PC-9 (cell line): ENCODE measurements around the gene USP10. TPM values are rescaled to one million over a fixed set of nuclear protein-coding genes. Genes with fewer than 3 reads are reported as not detected.

Source experiments
- BruUV-seq: library from RNA; stranded (reverse); fragments of 400-500 nt; replicated peaks from 2 replicates; lab custom pipeline; 2021; lab: Mats Ljungman, UMichigan
- CTCF ChIA-PET: fragments of 300-600 bp; sonication (Branson Sonifier 250); formaldehyde crosslinking; loops from one replicate; lab custom pipeline; 2022; ENCODE audit warnings: antibody characterized with exemption; lab: Charles Lee
- POLR2A ChIA-PET: fragments of 300-600 bp; sonication (Branson Sonifier 250); formaldehyde crosslinking; loops from one replicate; lab custom pipeline; 2022; ENCODE audit warnings: antibody characterized with exemption; ENCODE audit not compliant: unreplicated experiment; lab: Charles Lee
- DNase-seq, 2 experiments: peaks; one replicate each; pipeline versions ENCODE4 v3.0.0 to v3.0.0-alpha.2; 2015 to 2022; ENCODE audit warnings: mixed read lengths in 1 of 2
- H2AFZ ChIP-seq: fragments of 200-600 bp; sonication (generic); 2 replicates; pipeline ENCODE4 v1.8.1; 2017; ENCODE audit warnings: antibody characterized with exemption
- H3F3A ChIP-seq: fragments of 200-600 bp; sonication (generic); 2 replicates; pipeline ENCODE4 v1.8.1; 2017; ENCODE audit warnings: antibody characterized with exemption, mild to moderate bottlenecking, low read depth; ENCODE audit not compliant: insufficient read depth
- H3K27ac ChIP-seq: fragments of 200-600 bp; sonication (generic); 2 replicates; pipeline ENCODE4 v1.6.1; 2016; ENCODE audit warnings: mixed run types
- H3K27me3 ChIP-seq: fragments of 200-600 bp; sonication (generic); 2 replicates; pipeline ENCODE4 v1.6.1; 2016; ENCODE audit warnings: low read depth, mixed run types; ENCODE audit not compliant: insufficient read depth
- H3K36me3 ChIP-seq: fragments of 200-600 bp; sonication (generic); 2 replicates; pipeline ENCODE4 v1.6.1; 2016; ENCODE audit warnings: low read depth, mixed run types
- H3K4me1 ChIP-seq: fragments of 200-600 bp; sonication (generic); replicated peaks from 2 replicates; pipeline ENCODE4 v1.6.1; 2016; ENCODE audit warnings: mixed run types; ENCODE audit not compliant: insufficient read depth
- H3K4me2 ChIP-seq: fragments of 200-600 bp; sonication (generic); 2 replicates; pipeline ENCODE4 v1.6.1; 2017; ENCODE audit warnings: mixed run types
- H3K4me3 ChIP-seq: fragments of 200-600 bp; sonication (generic); 2 replicates; pipeline ENCODE4 v1.6.1; 2016; ENCODE audit warnings: mixed run types
- H3K79me2 ChIP-seq: fragments of 200-600 bp; sonication (generic); 2 replicates; pipeline ENCODE4 v1.6.1; 2017; ENCODE audit warnings: low read depth, mixed run types
- H3K9me2 ChIP-seq: fragments of 200-600 bp; sonication (generic); 2 replicates; pipeline ENCODE4 v1.8.1; 2017; ENCODE audit warnings: mild to moderate bottlenecking; ENCODE audit not compliant: insufficient read depth
- H3K9me3 ChIP-seq: fragments of 200-600 bp; sonication (generic); 2 replicates; pipeline ENCODE4 v1.8.1; 2016; ENCODE audit warnings: low read depth; ENCODE audit not compliant: insufficient read depth
- H4K20me1 ChIP-seq: fragments of 200-600 bp; sonication (generic); 2 replicates; pipeline ENCODE4 v1.8.1; 2017; ENCODE audit not compliant: insufficient read depth
- EZH2 ChIP-seq: fragments of 200-600 bp; sonication (generic); IDR thresholded peaks from 2 replicates; pipeline ENCODE4 v1.8.0; 2017; ENCODE audit warnings: antibody characterized with exemption, low read depth
- intact Hi-C: fragments of 100-400 bp; cut with micrococcal nuclease; formaldehyde crosslinking; loops from one replicate; pipeline ENCODE4 v1.10.0; 2022; ENCODE audit not compliant: unreplicated experiment
- total RNA-seq: library from RNA; stranded (reverse); gene quantifications from 2 replicates; pipeline ENCODE4 v1.2.3, GENCODE V29; 2021
- TF ChIP-seq, protein P1 (sequence below): fragments of 200-600 bp; sonication (generic); conservative IDR thresholded peaks from 2 replicates; pipeline ENCODE4 v1.6.1; 2017; ENCODE audit warnings: mixed run types, antibody characterized with exemption, mild to moderate bottlenecking, moderate library complexity

USP10 gene
- total RNA-seq, 1 experiment from 2014 or later, result 109 TPM

- no peak overlapping the region for H3K4me2 ChIP-seq
- H3K79me2 ChIP-seq, result no peaks in the 10 kb centered on the region
- H3K9me2 ChIP-seq, result no peaks in the 10 kb centered on the region
- intact Hi-C loops, result no loop called here
- 0 out of 2 replicates have a peak, but pooled peaks cover 1% of the 10 kb centered on the region for H3F3A ChIP-seq
- no peak for DNase-seq
- CTCF ChIA-PET, result no interaction called here
- no peaks in the 10 kb centered on the region for H3K4me1 ChIP-seq
- no peak for TF ChIP-seq EZH2
- TF ChIP-seq, protein P1, sequence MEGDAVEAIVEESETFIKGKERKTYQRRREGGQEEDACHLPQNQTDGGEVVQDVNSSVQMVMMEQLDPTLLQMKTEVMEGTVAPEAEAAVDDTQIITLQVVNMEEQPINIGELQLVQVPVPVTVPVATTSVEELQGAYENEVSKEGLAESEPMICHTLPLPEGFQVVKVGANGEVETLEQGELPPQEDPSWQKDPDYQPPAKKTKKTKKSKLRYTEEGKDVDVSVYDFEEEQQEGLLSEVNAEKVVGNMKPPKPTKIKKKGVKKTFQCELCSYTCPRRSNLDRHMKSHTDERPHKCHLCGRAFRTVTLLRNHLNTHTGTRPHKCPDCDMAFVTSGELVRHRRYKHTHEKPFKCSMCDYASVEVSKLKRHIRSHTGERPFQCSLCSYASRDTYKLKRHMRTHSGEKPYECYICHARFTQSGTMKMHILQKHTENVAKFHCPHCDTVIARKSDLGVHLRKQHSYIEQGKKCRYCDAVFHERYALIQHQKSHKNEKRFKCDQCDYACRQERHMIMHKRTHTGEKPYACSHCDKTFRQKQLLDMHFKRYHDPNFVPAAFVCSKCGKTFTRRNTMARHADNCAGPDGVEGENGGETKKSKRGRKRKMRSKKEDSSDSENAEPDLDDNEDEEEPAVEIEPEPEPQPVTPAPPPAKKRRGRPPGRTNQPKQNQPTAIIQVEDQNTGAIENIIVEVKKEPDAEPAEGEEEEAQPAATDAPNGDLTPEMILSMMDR, result no peak
- BruUV-seq, result no TSS peak
- H3K4me3 ChIP-seq, result no peak overlapping the region
- POLR2A ChIA-PET, result no interaction called here
- no peak overlapping the region for H2AFZ ChIP-seq
- H3K27ac ChIP-seq, result no peak overlapping the region
- peaks cover 4% of the 10 kb centered on the region; the same call in 1 of the 2 replicates for H3K36me3 ChIP-seq
- H3K27me3 ChIP-seq, result no peaks in the 10 kb centered on the region
- no peaks in the 10 kb centered on the region for H3K9me3 ChIP-seq
- no peaks in the 10 kb centered on the region for H4K20me1 ChIP-seq
These were observed 37.3 kb upstream of the USP10 start for GRCh38 chr16:84662471-84662870.

- H3K4me1 ChIP-seq, result no peaks in the 10 kb centered on the region
- no peak for DNase-seq
- 0 out of 2 replicates have a peak, but pooled peaks cover 5% of the 10 kb centered on the region for H3F3A ChIP-seq
- intact Hi-C loops, result no loop called here
- H3K79me2 ChIP-seq, result no peaks in the 10 kb centered on the region
- H3K27ac ChIP-seq, result no peak overlapping the region
- no peak overlapping the region for H3K4me3 ChIP-seq
- no TSS peak for BruUV-seq
- H2AFZ ChIP-seq, result no peak overlapping the region
- no peaks in the 10 kb centered on the region for H3K27me3 ChIP-seq
- ChIA-PET CTCF (no interaction called here), POLR2A (interaction anchor here (0.6 to 0.7 kb wide), 3 partner anchors 38 to 690 kb away, joined by 5 to 24 read pairs (median 8); no protein-coding TSS in a partner anchor)
- TF ChIP-seq EZH2, result no peak
- TF ChIP-seq, protein P1, result no peak
- H3K4me2 ChIP-seq, result no peak overlapping the region
- no peaks in the 10 kb centered on the region for H3K9me2 ChIP-seq
- H4K20me1 ChIP-seq, result no peaks in the 10 kb centered on the region
- H3K36me3 ChIP-seq, result peaks cover 4% of the 10 kb centered on the region; the same call in 1 of the 2 replicates
- no peaks in the 10 kb centered on the region for H3K9me3 ChIP-seq
These were observed 36.2 kb upstream of the USP10 start for GRCh38 chr16:84663433-84664101.

GRCh38 chr16:84665359-84665758 is 34.4 kb upstream of the USP10 start:
- BruUV-seq, result no TSS peak
- intact Hi-C loops, result no loop called here
- no peaks in the 10 kb centered on the region for H3K4me1 ChIP-seq
- ChIA-PET CTCF (interaction anchor here (0.6 kb wide), 1 partner anchor 29 kb away, joined by 3 read pairs; no protein-coding TSS in a partner anchor), POLR2A (no interaction called here)
- no peak overlapping the region for H3K27ac ChIP-seq
- H3K79me2 ChIP-seq, result no peaks in the 10 kb centered on the region
- H3K4me3 ChIP-seq, result no peak overlapping the region
- 0 out of 2 replicates have a peak, but pooled peaks cover 5% of the 10 kb centered on the region for H3F3A ChIP-seq
- no peaks in the 10 kb centered on the region for H3K27me3 ChIP-seq
- H2AFZ ChIP-seq, result no peak overlapping the region
- TF ChIP-seq, protein P1, result no peak
- no peak for TF ChIP-seq EZH2
- H3K36me3 ChIP-seq, result no peaks in the 10 kb centered on the region
- DNase-seq, result no peak
- H4K20me1 ChIP-seq, result no peaks in the 10 kb centered on the region
- no peaks in the 10 kb centered on the region for H3K9me2 ChIP-seq
- H3K9me3 ChIP-seq, result no peaks in the 10 kb centered on the region
- no peak overlapping the region for H3K4me2 ChIP-seq
